ENCODE results near the gene PLIN5.
A peak's percentile ranks its signal among the peaks of the same experiment; 100 is the strongest.

Gene PLIN5

GRCh38 chr19:4534836-4535658 is at the start of gene PLIN5:
Gene PLIN5, minus strand, starts transcription at chr19:4535224. Its CDS starts 1,150 bp downstream, at chr19:4534074.
- DNase-seq (ENCODE audit: low read depth): no peak
- no peak for TF ChIP-seq CTCF (IDR thresholded peaks at IDR 0.05; ENCODE audit: low read depth, low read length)
- no peak for TF ChIP-seq MAX (IDR thresholded peaks at IDR 0.05; ENCODE audit: low read depth, low read length)
- TF ChIP-seq POLR2A (IDR thresholded peaks at IDR 0.05; ENCODE audit: extremely low read depth, insufficient read length): no peak
- TF ChIP-seq MYC (IDR thresholded peaks at IDR 0.05; ENCODE audit: low read depth, low read length): no peak
- no peak within 1 kb of the TSS for H3K4me3 ChIP-seq (ENCODE audit: low read depth, low read length)

- H3K4me3 ChIP-seq (ENCODE audit: low read depth, low read length): no peak overlapping the region
- DNase-seq (ENCODE audit: low read depth): peak; percentile 47
- no peak for TF ChIP-seq POLR2A (IDR thresholded peaks at IDR 0.05; ENCODE audit: extremely low read depth, insufficient read length)
- TF ChIP-seq MYC (IDR thresholded peaks at IDR 0.05; ENCODE audit: low read depth, low read length): no peak
- no peak for TF ChIP-seq MAX (IDR thresholded peaks at IDR 0.05; ENCODE audit: low read depth, low read length)
- no peak for TF ChIP-seq CTCF (IDR thresholded peaks at IDR 0.05; ENCODE audit: low read depth, low read length)
Measured at GRCh38 chr19:4583961-4584669, 49.1 kb upstream of the PLIN5 start.

- TF ChIP-seq MAX (IDR thresholded peaks at IDR 0.05; ENCODE audit: low read depth, low read length): no peak
- TF ChIP-seq CTCF (IDR thresholded peaks at IDR 0.05; ENCODE audit: low read depth, low read length): no peak
- no peak for TF ChIP-seq POLR2A (IDR thresholded peaks at IDR 0.05; ENCODE audit: extremely low read depth, insufficient read length)
- TF ChIP-seq MYC (IDR thresholded peaks at IDR 0.05; ENCODE audit: low read depth, low read length): no peak
- no peak for DNase-seq (ENCODE audit: low read depth)
- no peak overlapping the region for H3K4me3 ChIP-seq (ENCODE audit: low read depth, low read length)
Measured at GRCh38 chr19:4582980-4583842, 48.2 kb upstream of the PLIN5 start.

GRCh38 chr19:4581666-4582553 is 46.9 kb upstream of the PLIN5 start:
- TF ChIP-seq MAX (IDR thresholded peaks at IDR 0.05; ENCODE audit: low read depth, low read length) (no peak), CTCF (IDR thresholded peaks at IDR 0.05; ENCODE audit: low read depth, low read length) (no peak), POLR2A (IDR thresholded peaks at IDR 0.05; ENCODE audit: extremely low read depth, insufficient read length) (no peak), MYC (IDR thresholded peaks at IDR 0.05; ENCODE audit: low read depth, low read length) (no peak)
- peak; percentile 47 for DNase-seq (ENCODE audit: low read depth)
- H3K4me3 ChIP-seq (ENCODE audit: low read depth, low read length): no peak overlapping the region
